Breast epithelium (tissue), 3 donors: ENCODE data around the gene SPAAR.

Experiments used
- POLR2A ChIP-seq: fragments of 450-650 bp; IDR thresholded peaks from one replicate; pipeline ENCODE4 v1.6.1; 2016; ENCODE audit warnings: antibody characterized with exemption, mild to moderate bottlenecking, moderate library complexity
- POLR2AphosphoS5 ChIP-seq, 3 donors: sonication (generic); formaldehyde crosslinking; IDR thresholded peaks; one replicate each; pipeline ENCODE4 v1.6.1; 2017; ENCODE audit warnings: antibody characterized with exemption in 3 of 3
- TF ChIP-seq, protein P1 (sequence below), 3 donors: fragments of 450-650 bp; IDR thresholded peaks; one replicate each; pipeline ENCODE4 v1.5.1; 2016 to 2017; ENCODE audit warnings: antibody characterized with exemption in 3 of 3, mild to moderate bottlenecking in 3 of 3, moderate library complexity in 3 of 3

DNA sequence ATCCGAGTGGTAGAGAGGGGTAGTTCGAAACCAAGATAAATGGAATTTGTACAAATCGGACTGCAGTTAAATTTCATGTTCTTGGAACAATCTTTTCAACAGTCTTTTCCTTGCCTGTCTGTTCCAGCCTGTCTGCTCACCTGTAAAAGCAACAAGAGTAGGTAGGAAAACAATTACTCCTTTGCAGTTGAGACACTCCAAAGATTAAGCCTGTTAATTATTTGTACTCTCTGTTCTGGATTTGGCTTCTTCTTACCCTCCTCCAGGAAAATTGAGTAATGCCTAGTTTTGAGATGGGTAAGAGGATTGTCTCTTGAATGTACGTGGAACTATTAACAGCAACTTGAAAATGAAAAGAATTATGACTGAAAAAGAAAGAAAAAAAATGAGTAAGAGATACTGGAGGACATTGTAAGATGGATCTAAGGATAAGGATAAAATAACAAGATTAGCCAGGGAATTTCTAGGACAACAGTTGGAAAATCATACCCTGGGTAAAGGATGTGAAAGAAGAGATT is 24.3 kb downstream of the SPAAR start:
- TF ChIP-seq, protein P1, sequence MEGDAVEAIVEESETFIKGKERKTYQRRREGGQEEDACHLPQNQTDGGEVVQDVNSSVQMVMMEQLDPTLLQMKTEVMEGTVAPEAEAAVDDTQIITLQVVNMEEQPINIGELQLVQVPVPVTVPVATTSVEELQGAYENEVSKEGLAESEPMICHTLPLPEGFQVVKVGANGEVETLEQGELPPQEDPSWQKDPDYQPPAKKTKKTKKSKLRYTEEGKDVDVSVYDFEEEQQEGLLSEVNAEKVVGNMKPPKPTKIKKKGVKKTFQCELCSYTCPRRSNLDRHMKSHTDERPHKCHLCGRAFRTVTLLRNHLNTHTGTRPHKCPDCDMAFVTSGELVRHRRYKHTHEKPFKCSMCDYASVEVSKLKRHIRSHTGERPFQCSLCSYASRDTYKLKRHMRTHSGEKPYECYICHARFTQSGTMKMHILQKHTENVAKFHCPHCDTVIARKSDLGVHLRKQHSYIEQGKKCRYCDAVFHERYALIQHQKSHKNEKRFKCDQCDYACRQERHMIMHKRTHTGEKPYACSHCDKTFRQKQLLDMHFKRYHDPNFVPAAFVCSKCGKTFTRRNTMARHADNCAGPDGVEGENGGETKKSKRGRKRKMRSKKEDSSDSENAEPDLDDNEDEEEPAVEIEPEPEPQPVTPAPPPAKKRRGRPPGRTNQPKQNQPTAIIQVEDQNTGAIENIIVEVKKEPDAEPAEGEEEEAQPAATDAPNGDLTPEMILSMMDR (IDR thresholded peaks at IDR 0.05), result no peak
- TF ChIP-seq POLR2AphosphoS5 (IDR thresholded peaks at IDR 0.05), result no peak
- no peak for TF ChIP-seq POLR2A
